Spleen (tissue), 7 donors: ENCODE results near the gene MREG.
A peak's percentile ranks its signal among the peaks of the same experiment; 100 is the strongest.

Experiments used
- POLR2A ChIP-seq, 3 donors: fragments of 450-650 bp; IDR thresholded peaks; one replicate each; pipeline ENCODE4 v1.5.1; 2017; ENCODE audit warnings: antibody characterized with exemption in 3 of 3, mild to moderate bottlenecking in 1 of 3
- POLR2AphosphoS5 ChIP-seq, 3 donors: sonication (generic); formaldehyde crosslinking; IDR thresholded peaks; one replicate each; pipeline ENCODE4 v1.5.1; 2017; ENCODE audit warnings: antibody characterized with exemption in 3 of 3
- TF ChIP-seq, protein P1 (sequence below), 11 experiments: fragments of 200-600 bp in 7 of 11; fragments of 450-650 bp in 4 of 11; sonication (generic) in 4 of 11; IDR thresholded peaks in 8 of 11; conservative IDR thresholded peaks in 3 of 11; 1 replicate in 7 of 11; 2 replicates in 4 of 11; pipeline versions ENCODE4 v1.4.0 to v1.8.0; 2016 to 2021; ENCODE audit warnings: antibody characterized with exemption in 11 of 11, inconsistent platforms in 4 of 11, mild to moderate bottlenecking in 1 of 11
- donor health status: DM: no; HTN: no; CAD: no; lungs with moderate emphysema.
- donor health status: DM: no; HTN: no; CAD: no.
- donor health status: DM: no; HTN: no; CAD: no.

DNA sequence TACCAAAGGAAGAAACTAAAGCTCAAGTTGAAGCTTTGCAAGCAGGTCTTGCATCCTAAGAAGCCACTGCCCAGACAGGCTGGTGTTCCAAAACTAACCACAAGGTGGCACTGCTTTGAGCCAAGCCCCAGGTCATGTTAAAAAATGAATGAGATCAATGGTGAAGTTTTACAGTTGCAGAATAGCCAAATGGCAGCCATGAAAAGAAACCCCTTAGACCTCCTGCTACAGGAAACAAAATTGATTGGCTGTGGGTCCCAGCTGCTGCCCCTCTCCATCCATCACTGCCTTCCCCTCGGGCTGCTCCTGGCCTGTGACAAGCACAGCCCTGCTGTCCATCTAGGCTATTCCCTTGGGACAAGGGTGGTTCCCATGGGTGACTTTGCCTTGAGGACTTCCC lies 20.7 kb upstream of the MREG start:
- TF ChIP-seq, protein P1, sequence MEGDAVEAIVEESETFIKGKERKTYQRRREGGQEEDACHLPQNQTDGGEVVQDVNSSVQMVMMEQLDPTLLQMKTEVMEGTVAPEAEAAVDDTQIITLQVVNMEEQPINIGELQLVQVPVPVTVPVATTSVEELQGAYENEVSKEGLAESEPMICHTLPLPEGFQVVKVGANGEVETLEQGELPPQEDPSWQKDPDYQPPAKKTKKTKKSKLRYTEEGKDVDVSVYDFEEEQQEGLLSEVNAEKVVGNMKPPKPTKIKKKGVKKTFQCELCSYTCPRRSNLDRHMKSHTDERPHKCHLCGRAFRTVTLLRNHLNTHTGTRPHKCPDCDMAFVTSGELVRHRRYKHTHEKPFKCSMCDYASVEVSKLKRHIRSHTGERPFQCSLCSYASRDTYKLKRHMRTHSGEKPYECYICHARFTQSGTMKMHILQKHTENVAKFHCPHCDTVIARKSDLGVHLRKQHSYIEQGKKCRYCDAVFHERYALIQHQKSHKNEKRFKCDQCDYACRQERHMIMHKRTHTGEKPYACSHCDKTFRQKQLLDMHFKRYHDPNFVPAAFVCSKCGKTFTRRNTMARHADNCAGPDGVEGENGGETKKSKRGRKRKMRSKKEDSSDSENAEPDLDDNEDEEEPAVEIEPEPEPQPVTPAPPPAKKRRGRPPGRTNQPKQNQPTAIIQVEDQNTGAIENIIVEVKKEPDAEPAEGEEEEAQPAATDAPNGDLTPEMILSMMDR (IDR thresholded peaks at IDR 0.05 in 8 of 11, conservative IDR thresholded peaks at IDR 0.05 in 3 of 11), result peak; percentile 57 to 97 (median 91)
- no peak for TF ChIP-seq POLR2A (IDR thresholded peaks at IDR 0.05)
- peak in 1 of 3 donors; percentile 38 for TF ChIP-seq POLR2AphosphoS5 (IDR thresholded peaks at IDR 0.05)
